Brain pericyte (primary cell): Measurements from ENCODE around the gene NQO2.
"Not testable (repeated sequence)": the region's sequence is repeated elsewhere in the genome, so short reads cannot be mapped to it uniquely, and the experiment has no call there.

Experiments used
- DNase-seq: peaks from one replicate; pipeline ENCODE4 v3.0.0-alpha.2; 2012; ENCODE audit warnings: low read depth, low spot score

NQO2 gene

DNA sequence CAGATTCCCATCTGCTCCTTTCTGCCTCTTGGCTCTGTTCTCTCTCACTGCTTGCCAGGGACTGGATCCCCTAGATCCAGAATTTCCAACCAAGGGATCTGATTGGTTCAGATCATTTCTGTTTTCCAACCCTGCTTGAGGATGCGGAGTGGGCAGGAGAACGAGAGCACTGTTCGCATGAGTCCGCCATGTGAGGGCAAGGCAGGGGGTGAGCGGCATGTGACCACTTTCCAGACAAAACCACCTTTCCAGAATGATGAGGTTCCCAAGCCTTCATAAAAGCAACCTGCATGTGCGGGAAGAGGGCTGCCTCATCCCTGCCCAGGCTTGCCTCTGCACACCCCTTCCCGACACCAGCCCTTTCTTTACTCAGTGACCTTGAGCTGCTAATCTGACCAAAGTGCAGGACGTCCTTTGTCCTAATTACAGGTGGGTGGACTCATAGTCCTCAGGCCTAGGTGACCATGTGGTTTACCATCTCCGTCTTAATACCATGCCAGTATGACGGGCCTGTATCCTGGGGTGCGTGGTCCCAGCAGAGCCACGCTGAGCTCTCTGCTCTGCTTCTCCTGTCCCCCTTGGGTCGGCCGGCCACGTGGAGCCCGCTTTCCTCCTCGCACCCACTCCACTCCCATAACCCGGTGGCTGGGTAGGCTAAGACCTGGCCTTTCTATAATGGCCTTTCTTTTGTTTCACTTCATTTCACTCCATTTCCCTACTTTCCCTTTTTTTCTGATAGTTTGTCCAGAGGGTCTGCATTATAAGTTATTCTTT is 14.4 kb downstream of the NQO2 start:
- DNase-seq, result no peak

DNA sequence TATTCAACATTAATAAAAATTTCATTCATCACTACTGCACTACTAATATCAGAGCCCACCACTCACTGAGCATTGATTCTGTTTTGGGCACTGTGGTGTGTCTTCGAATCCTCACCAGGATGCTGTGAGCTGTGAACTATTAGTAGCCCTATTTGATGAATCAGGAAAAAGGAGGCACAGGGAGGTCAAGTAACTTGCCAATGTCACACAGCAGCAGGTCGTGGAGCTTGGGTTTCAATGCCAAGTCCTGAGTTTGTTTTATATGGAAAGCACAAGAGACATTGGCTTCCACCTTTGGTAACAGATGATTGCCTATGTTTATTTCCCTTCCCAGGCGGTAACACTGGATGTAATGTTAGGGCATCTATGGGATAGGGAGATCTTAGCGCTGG is 15.0 kb downstream of the NQO2 start:
- DNase-seq, result no peak

GRCh38 chr6:3015144-3015543 is 15.4 kb downstream of the NQO2 start:
- DNase-seq, result no peak

DNA sequence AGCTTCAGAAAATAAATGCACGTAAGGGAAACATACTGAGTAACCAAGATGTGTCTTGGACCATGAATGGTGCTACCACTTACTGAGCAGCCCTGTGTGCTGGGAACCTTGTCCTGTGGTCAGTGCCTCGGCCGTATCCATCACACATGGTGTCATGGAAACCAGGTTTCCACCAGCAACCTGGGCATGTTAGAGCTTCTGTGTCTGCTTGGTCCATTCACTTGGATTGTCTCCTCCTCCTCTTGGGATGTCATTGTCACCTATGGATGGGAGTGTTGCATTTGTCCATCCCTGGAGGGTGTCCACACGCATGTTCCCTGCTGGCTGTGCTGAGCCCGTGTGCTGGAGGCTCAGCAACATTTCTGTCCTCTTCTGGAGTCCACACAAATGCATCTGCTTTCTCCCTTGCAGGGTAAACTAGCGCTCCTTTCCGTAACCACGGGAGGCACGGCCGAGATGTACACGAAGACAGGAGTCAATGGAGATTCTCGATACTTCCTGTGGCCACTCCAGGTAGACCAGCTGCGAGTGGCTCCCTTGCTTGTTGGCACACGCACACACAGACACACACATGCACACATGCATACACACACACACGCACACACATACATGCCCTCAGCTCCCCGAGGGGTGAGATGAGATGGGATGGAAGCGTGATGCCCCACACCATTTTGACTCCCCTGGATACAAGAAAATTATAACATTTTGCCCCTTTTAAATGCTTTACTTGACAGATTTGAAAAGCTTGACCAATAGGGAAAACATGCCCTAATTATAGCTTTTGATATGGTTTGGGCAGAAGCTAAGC is 17.0 kb downstream of the NQO2 start:
- no peak for DNase-seq

GRCh38 chr6:3017304-3017703 is 17.6 kb downstream of the NQO2 start:
- DNase-seq, result no peak

DNA sequence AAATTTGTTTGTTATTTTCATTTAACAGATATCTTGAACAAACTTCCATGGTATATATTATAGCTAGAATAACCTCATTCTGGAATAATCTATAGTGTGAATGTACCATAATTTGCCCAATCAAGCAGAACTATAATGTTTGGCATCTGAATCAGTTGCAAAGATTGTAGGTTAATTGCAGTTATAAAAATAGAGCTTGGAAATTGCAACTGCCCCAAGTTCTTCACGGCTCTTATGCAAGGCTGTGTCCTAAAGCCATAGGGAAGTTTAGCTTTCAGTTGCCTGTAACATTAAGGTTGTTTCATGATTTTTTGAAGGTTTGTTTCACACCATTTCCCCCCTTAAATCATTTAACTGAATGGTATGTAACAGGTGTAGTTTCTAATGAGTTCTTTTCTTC is 19.4 kb downstream of the NQO2 start:
- DNase-seq, result no peak

DNA sequence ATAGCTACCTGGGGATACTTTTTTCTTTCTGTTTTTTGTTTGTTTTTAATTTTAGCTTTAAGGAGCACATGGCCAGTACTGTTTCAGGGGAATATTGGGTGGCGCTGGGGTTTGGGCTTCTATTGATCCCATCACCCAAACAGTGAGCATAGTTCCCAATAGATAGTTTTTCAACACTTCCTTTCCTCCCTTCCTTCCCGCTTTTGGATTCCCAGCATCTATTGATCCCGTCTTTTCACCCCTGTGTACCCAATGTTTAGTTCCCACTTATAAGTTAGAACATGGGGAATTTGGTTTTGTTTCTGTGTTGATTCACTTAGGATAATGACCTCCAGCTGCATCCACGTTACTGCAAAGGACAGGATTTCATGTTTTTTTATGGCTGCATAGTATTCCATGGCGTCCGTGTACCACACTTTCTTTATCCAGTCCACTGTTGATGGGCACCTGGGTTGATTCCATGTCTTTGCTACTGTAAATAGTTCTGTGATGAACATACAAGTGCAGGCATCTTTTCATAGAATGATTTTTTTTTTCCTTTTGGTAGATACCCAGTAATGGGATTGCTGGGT is 20.1 kb downstream of the NQO2 start:
- no peak for DNase-seq

- DNase-seq, result not testable (repeated sequence)
Measured at GRCh38 chr6:3020976-3021598, 21.4 kb downstream of the NQO2 start.

- no peak for DNase-seq
Measured at GRCh38 chr6:3022765-3023662, 23.3 kb downstream of the NQO2 start.

DNA sequence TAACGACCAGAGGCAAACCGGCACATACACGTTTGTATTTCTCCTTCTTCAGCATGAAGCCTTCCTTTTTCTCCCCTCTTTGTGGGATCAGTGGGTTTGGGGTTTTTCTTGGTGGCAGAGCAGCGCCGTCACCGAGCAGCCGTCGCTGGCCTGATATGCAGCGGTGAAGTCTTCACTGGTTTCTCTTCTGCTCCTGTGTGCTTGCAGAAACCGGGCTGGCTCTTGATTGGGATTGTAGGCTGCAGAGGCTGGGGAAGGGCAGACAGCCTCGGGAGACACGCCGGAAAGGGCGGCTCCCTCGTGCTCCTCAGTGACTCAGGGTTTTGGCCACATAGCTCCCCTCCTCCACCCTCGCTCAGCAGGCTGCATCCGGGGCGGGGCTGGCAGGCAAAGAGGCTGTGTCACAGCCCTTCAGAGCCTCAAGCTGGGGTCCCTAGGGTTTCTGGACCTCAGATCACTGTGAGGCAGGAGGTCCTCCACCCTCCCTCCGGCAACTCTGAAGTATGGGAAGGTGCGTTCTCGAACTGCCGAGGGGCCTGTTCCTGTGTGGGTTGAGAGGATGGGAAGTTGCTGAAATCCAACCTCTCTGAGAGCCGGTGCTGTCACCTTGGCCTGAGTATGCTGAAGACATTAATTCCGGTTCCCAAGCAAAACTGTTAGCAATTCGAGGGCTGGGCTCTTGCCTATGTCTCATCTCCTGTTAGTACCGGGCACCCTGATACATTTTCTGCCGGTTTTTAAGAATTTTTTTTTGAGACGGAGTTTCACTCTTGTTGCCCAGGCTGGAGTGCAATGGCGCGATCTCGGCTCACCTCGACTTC is 24.2 kb downstream of the NQO2 start:
- DNase-seq, result no peak

DNA sequence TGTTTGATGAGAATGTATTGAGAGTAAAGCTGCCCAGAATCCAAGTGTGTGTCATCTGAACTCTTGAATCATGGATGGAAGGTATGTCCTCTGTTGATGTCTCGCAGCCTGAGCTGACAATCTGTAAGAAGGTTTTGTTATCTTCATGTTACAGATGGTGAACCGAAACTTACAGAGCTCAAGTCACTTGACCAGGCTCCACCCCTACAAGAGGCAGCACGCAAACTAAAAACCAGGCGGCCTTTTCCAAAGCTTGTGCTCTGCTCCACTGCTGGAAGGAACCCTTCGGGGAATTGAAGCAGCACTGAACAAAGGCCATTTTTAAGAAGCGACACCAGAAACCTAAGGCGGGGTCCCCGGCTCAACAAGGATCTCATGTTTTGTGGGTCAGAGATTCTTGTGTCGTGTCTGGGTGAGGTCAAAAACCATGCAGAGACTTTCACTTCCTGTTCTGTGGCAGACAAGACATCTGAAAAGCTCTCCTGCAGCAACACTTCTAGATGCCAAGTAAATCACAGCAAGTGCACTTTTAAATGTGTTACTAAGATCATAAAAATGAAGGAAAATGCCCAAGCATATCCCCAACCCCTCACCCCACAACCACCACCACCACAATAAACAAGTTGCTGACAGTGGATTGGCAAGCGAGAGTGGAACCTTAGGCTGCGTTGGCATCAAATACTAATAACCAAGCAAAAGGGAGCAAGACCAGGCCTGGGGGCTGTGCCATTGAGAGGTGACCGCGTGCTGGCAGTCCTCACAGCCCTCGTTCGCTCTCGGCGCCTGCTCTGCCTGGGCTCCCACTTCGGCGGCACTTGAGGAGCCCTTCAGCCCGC is 27.3 kb downstream of the NQO2 start:
- DNase-seq, result no peak

DNA sequence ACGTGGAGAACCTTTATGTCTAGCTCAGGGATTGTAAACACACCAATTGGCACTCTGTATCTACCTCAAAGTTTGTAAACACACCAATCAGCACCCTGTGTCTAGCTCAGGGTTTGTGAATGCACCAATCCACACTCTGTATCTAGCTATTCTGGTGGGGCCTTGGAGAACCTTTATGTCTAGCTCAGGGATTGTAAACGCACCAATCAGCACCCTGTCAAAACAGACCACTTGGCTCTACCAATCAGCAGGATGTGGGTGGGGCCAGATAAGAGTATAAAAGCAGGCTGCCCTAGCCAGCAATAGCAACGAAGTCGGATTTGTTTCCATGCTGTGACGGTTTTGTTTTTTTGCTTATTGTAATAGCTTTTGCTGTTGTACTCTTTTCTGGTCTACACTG is 28.5 kb downstream of the NQO2 start:
- not testable (repeated sequence) for DNase-seq

DNA sequence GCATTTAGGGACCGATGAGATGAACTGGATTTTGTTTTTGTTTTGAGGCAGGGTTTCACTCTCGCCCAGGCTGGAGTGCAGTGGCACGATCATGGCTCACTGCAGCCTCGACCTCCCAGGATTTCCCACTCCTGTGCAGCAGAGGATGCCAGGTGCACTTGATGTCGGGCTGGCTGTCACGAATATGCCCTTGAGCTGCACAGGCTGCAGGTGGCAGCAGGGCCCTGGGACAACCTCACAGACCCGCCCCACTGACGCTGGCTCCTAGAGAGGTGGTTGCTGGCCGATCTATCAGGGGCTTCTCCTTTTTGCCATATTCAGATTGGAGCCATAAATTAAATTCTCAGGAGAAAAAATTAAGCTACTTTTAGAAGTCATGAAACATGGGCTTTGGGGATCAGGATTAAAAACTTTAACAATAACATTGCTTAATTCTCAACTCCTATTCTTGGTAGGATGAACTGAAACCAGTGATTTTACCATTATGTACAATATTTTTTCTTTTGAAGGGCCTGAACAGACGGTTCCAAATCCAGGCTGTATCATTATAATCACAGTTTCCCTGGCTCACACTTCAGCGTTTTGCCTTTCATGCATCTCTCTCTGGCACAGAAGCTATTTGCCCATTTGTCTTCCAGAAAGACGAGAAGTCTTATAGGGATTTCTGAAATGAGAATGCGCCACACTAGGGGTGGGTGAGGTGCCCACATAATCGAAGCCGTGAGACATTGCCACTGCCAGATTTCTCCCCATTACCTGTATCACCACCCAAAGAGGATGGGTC is 32.4 kb downstream of the NQO2 start:
- no peak for DNase-seq

DNA sequence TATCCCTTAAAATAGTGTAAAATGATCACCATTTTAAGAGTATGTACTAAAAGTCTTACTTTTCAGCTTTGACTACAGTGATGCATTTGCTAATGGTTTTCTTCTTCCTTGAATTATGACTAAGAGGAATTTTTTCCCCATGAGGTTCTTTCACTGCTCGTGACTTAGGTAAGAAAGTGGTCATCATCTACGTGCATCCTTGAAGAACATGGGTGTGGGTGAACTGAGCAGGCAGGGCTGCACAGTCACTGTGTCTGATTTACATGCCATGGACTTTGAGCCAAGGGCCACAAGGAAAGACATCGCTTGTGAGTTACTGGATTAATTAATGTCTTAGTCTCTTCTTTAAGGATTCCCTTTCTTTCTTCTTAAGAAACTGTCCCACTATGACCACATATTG is 33.3 kb downstream of the NQO2 start:
- DNase-seq, result no peak

GRCh38 chr6:3033652-3034051 is 34.0 kb downstream of the NQO2 start:
- no peak for DNase-seq

GRCh38 chr6:3035397-3035796 is 35.7 kb downstream of the NQO2 start:
- no peak for DNase-seq

DNA sequence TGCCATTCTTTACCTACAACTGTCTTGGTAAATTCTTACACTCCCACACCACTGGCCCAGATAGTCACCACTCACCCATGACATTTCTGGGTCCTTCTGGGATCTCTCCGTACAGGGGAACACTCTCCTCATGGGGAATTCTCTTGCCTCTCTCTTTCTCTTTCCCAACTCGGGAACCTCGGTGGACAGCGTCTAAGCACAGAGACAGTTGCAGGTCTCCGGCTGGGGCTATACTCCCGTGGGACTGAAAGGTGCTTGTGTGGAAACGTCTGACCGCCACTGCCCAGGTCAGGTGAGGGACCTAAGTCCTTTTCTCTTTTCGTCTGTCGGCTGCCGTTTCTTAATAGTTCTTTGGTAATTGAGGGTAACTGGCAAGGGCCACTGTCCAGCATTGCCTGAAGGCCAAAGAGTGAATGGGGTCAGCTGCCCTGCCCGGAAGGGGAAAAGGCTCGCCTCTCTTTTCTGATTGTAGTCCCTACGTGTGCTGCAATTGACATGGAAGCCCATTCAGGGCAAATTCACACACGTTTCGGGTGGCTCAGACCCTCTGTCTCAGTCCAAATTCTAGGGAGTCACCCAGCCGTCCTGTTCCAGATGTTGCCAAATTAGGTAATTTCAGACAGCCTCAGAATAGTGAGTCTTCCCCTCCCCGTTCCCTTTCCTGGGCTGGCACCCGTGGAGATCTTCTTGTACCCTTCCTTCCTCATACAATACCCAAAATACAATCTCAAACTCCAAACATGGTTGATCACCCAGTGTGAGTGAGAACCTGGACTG is 37.4 kb downstream of the NQO2 start:
- no peak for DNase-seq
